Loucy (cell line): Measurements from ENCODE around the gene ECPAS.

Experiments
- H2AFZ ChIP-seq: fragments of 200-600 bp; sonication (generic); 2 replicates; pipeline ENCODE4 v1.6.0; 2016; ENCODE audit warnings: antibody characterized with exemption, mild to moderate bottlenecking, low read length, moderate library complexity
- H3F3A ChIP-seq: fragments of 200-600 bp; 2 replicates; pipeline ENCODE4 v1.6.0; 2016; ENCODE audit warnings: antibody characterized with exemption, low read depth, mild to moderate bottlenecking
- H3K27me3 ChIP-seq: fragments of 200-600 bp; sonication (generic); 2 replicates; pipeline ENCODE4 v1.6.1; 2014; ENCODE audit warnings: low read length, mild to moderate bottlenecking; ENCODE audit not compliant: insufficient read depth, poor library complexity, severe bottlenecking
- H3K36me3 ChIP-seq: fragments of 200-600 bp; sonication (generic); 2 replicates; pipeline ENCODE4 v1.6.1; 2016; ENCODE audit warnings: low read length; ENCODE audit not compliant: insufficient read depth
- H3K4me1 ChIP-seq: fragments of 200-600 bp; sonication (generic); 2 replicates; pipeline ENCODE4 v1.5.1; 2014; ENCODE audit warnings: low read length, mild to moderate bottlenecking; ENCODE audit not compliant: insufficient read depth, poor library complexity, severe bottlenecking
- H3K4me2 ChIP-seq: fragments of 200-600 bp; sonication (generic); 2 replicates; pipeline ENCODE4 v1.6.0; 2014; ENCODE audit warnings: antibody characterized with exemption, low read length, low read depth, mild to moderate bottlenecking; ENCODE audit not compliant: poor library complexity, severe bottlenecking
- H3K4me3 ChIP-seq: fragments of 200-600 bp; sonication (generic); 2 replicates; pipeline ENCODE4 v1.5.1; 2014; ENCODE audit warnings: low read length, mild to moderate bottlenecking, mixed read lengths; ENCODE audit not compliant: poor library complexity, severe bottlenecking
- H3K79me2 ChIP-seq: fragments of 200-600 bp; sonication (generic); 2 replicates; pipeline ENCODE4 v1.6.1; 2014; ENCODE audit warnings: low read length; ENCODE audit not compliant: insufficient read depth
- H3K9ac ChIP-seq: fragments of 200-600 bp; sonication (generic); 2 replicates; pipeline ENCODE4 v1.6.0; 2014; ENCODE audit warnings: mild to moderate bottlenecking, low read depth, low read length, moderate library complexity; ENCODE audit not compliant: poor library complexity, severe bottlenecking
- H3K9me2 ChIP-seq: fragments of 200-600 bp; sonication (generic); replicated peaks from 2 replicates; pipeline ENCODE4 v1.6.1; 2016; ENCODE audit warnings: low read depth, low read length, mixed read lengths
- H3K9me3 ChIP-seq: fragments of 200-600 bp; sonication (generic); 2 replicates; pipeline ENCODE4 v1.6.1; 2014; ENCODE audit warnings: mild to moderate bottlenecking, antibody characterized with exemption, low read length, low read depth; ENCODE audit not compliant: insufficient read depth
- H4K20me1 ChIP-seq: fragments of 200-600 bp; sonication (generic); 2 replicates; pipeline ENCODE4 v1.6.0; 2014; ENCODE audit warnings: antibody characterized with exemption, low read length, mild to moderate bottlenecking; ENCODE audit not compliant: insufficient read depth, poor library complexity, severe bottlenecking
- EZH2phosphoT487 ChIP-seq: fragments of 200-600 bp; IDR thresholded peaks from 2 replicates; pipeline ENCODE4 v1.6.1; 2018; ENCODE audit warnings: antibody characterized with exemption, mild to moderate bottlenecking, moderate library complexity, borderline replicate concordance
- TF ChIP-seq, protein P1 (sequence below): fragments of 200-600 bp; sonication (generic); conservative IDR thresholded peaks from 2 replicates; pipeline ENCODE4 v1.5.1; 2014; ENCODE audit warnings: mild to moderate bottlenecking, antibody characterized with exemption, low read length

ECPAS gene

DNA sequence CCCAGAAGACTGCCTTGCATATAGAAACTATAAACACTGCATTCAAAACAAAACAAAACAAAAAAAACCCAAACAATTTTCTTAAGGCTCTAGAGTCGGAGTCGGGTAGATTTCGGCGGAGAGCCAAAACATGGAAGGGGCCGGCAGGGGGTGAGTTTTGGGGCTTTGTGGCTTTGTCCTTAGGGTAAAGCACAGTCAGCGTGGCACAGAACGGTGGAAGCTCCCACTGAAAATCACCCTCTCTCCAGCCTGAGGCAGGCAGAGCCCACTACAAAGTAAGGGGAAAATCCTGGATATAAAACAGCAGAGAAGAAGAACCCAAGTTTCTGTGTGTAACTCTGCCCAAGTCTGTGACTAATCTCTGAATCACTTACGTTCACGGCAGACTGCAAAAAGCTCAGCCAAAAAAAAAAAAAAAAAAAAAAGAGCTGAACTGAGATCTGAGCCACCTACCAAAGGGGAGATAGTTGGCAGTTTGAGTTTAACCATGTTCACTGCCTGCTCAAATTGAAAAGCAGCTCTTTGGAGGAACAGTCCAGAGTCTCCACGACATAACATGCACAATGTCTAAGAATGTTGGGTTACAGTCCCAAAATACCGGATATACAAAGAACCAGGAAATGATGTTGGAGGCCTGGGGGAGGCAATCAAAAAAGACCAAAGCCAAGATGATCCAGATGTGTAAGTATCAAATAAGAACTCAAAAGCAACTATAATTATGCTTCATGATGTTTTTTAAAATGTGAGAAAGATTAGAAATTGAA lies 127.5 kb downstream of the ECPAS start:
- Histone ChIP-seq H3K9ac (no peak overlapping the region), H3K4me2 (no peak overlapping the region), H3K4me3 (no peak overlapping the region)

DNA sequence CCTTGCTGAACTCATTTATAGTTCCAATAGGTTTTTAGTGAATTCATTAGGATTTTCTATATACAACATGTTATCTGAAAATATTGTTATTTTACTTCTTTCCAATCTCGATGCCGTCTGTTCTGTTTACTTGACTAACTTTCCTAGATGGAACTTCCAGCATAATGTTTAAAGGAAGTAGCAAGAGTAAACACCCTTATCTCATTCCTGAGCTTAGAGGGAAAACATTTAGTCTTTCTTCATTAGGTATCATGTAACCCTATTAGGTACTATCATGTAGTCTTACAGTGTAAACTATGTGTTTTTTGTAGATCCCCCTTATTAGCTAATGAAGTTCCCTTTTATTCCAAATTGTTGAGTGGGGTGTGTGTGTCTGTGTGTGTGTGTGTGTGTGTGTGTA lies 131.6 kb downstream of the ECPAS start:
- Histone ChIP-seq H3K9ac (no peak overlapping the region), H3K79me2 (no peaks in the 10 kb centered on the region), H3K36me3 (no peaks in the 10 kb centered on the region), H4K20me1 (no peaks in the 10 kb centered on the region), H3K4me2 (no peak overlapping the region), H3K4me1 (no peaks in the 10 kb centered on the region), H3K9me2 (no peaks in the 10 kb centered on the region), H3K27me3 (no peaks in the 10 kb centered on the region), H3K4me3 (no peak overlapping the region), H3F3A (no peaks in the 10 kb centered on the region), H2AFZ (no peak overlapping the region), H3K9me3 (no peaks in the 10 kb centered on the region)
- TF ChIP-seq, protein P1, sequence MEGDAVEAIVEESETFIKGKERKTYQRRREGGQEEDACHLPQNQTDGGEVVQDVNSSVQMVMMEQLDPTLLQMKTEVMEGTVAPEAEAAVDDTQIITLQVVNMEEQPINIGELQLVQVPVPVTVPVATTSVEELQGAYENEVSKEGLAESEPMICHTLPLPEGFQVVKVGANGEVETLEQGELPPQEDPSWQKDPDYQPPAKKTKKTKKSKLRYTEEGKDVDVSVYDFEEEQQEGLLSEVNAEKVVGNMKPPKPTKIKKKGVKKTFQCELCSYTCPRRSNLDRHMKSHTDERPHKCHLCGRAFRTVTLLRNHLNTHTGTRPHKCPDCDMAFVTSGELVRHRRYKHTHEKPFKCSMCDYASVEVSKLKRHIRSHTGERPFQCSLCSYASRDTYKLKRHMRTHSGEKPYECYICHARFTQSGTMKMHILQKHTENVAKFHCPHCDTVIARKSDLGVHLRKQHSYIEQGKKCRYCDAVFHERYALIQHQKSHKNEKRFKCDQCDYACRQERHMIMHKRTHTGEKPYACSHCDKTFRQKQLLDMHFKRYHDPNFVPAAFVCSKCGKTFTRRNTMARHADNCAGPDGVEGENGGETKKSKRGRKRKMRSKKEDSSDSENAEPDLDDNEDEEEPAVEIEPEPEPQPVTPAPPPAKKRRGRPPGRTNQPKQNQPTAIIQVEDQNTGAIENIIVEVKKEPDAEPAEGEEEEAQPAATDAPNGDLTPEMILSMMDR = no peak
- TF ChIP-seq EZH2phosphoT487 = no peak

More for the DNA sequence above, 127.5 kb downstream of the ECPAS start:
- H3K36me3 ChIP-seq = no peaks in the 10 kb centered on the region
- no peaks in the 10 kb centered on the region for H3K9me2 ChIP-seq
- no peaks in the 10 kb centered on the region for H4K20me1 ChIP-seq
- TF ChIP-seq, protein P1 = no peak
- no peak for TF ChIP-seq EZH2phosphoT487
- no peaks in the 10 kb centered on the region for H3F3A ChIP-seq
- H3K79me2 ChIP-seq = no peaks in the 10 kb centered on the region
- no peaks in the 10 kb centered on the region for H3K9me3 ChIP-seq
- H2AFZ ChIP-seq = no peak overlapping the region
- no peaks in the 10 kb centered on the region for H3K27me3 ChIP-seq
- no peaks in the 10 kb centered on the region for H3K4me1 ChIP-seq

DNA sequence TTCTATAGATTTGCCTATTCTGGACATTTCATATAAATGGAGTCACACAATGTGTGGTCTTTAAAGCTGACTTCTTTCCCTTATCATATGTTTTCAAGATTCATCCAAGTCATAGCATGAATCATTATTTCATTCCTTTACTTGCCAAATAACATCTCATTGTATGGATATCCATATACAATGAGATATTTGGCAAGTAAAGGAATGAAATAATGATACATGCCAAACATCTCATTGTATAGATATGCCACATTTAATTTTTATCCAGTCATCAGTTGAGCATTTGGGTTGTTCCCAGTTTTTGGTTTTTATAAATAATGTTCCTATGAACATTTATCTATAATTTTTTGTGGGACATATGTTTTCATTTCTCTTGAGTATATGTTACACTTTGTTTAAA lies 133.6 kb downstream of the ECPAS start:
- H2AFZ ChIP-seq = no peak overlapping the region
- H3K36me3 ChIP-seq = no peaks in the 10 kb centered on the region
- H4K20me1 ChIP-seq = no peaks in the 10 kb centered on the region
- H3K4me2 ChIP-seq = no peak overlapping the region
- no peak for TF ChIP-seq EZH2phosphoT487
- TF ChIP-seq, protein P1 = no peak
- no peaks in the 10 kb centered on the region for H3K27me3 ChIP-seq
- H3K79me2 ChIP-seq = no peaks in the 10 kb centered on the region
- no peaks in the 10 kb centered on the region for H3K9me3 ChIP-seq
- no peak overlapping the region for H3K9ac ChIP-seq
- H3K4me1 ChIP-seq = no peaks in the 10 kb centered on the region
- H3K9me2 ChIP-seq = no peaks in the 10 kb centered on the region
- H3K4me3 ChIP-seq = no peak overlapping the region
- no peaks in the 10 kb centered on the region for H3F3A ChIP-seq
